Fibroblast of skin of right biceps (primary cell): ENCODE data around the gene STX2.

Source experiments
- DNase-seq: peaks from one replicate; pipeline ENCODE4 v3.0.0-alpha.2; 2013

The STX2 gene

GRCh38 chr12:130829391-130830245 is 9.4 kb downstream of the STX2 start:
- DNase-seq: no peak

GRCh38 chr12:130828895-130829294 is 10.2 kb downstream of the STX2 start:
- no peak for DNase-seq

GRCh38 chr12:130827432-130827831 is 11.6 kb downstream of the STX2 start:
- no peak for DNase-seq

- DNase-seq: peak; percentile 75
Observed at GRCh38 chr12:130826151-130826801, 12.8 kb downstream of the STX2 start.

GRCh38 chr12:130825771-130826150 is 13.3 kb downstream of the STX2 start:
- no peak for DNase-seq

GRCh38 chr12:130819681-130820080 is 19.4 kb downstream of the STX2 start:
- no peak for DNase-seq

GRCh38 chr12:130818635-130819576 is 20.1 kb downstream of the STX2 start:
- peak; percentile 43 for DNase-seq

GRCh38 chr12:130818272-130818634 is 20.8 kb downstream of the STX2 start:
- no peak for DNase-seq

GRCh38 chr12:130817804-130818203 is 21.2 kb downstream of the STX2 start:
- no peak for DNase-seq

GRCh38 chr12:130816097-130816496 is 23.0 kb downstream of the STX2 start:
- no peak for DNase-seq

GRCh38 chr12:130815028-130815741 is 23.9 kb downstream of the STX2 start:
- DNase-seq: no peak

- no peak for DNase-seq
Observed at GRCh38 chr12:130813949-130814348, 25.1 kb downstream of the STX2 start.

- DNase-seq: no peak
Observed at GRCh38 chr12:130813436-130813835, 25.6 kb downstream of the STX2 start.

GRCh38 chr12:130809791-130810190 is 29.3 kb downstream of the STX2 start:
- no peak for DNase-seq

- DNase-seq: no peak
Observed at GRCh38 chr12:130807309-130807708, 31.7 kb downstream of the STX2 start.

GRCh38 chr12:130806574-130806973 is 32.5 kb downstream of the STX2 start:
- DNase-seq: no peak

- no peak for DNase-seq
Observed at GRCh38 chr12:130805635-130806034, 33.4 kb downstream of the STX2 start.

GRCh38 chr12:130804216-130804615 is 34.8 kb downstream of the STX2 start:
- no peak for DNase-seq

GRCh38 chr12:130803702-130804101 is 35.3 kb downstream of the STX2 start:
- peak; percentile 14 for DNase-seq

- DNase-seq: no peak
Observed at GRCh38 chr12:130800312-130800711, 38.7 kb downstream of the STX2 start.

GRCh38 chr12:130799051-130799450 is 40.0 kb downstream of the STX2 start:
- no peak for DNase-seq

- no peak for DNase-seq
Observed at GRCh38 chr12:130796985-130797686, 41.9 kb downstream of the STX2 start.
